HG03432 (cell line): ENCODE results near the gene ATG4D.

ENCODE experiments used
- ATAC-seq: cut with Tn5 transposase; IDR thresholded peaks from one replicate; pipeline ENCODE4 v1.9.1; 2021; ENCODE audit warnings: mild to moderate bottlenecking, moderate library complexity; ENCODE audit not compliant: unreplicated experiment

ATG4D gene

DNA sequence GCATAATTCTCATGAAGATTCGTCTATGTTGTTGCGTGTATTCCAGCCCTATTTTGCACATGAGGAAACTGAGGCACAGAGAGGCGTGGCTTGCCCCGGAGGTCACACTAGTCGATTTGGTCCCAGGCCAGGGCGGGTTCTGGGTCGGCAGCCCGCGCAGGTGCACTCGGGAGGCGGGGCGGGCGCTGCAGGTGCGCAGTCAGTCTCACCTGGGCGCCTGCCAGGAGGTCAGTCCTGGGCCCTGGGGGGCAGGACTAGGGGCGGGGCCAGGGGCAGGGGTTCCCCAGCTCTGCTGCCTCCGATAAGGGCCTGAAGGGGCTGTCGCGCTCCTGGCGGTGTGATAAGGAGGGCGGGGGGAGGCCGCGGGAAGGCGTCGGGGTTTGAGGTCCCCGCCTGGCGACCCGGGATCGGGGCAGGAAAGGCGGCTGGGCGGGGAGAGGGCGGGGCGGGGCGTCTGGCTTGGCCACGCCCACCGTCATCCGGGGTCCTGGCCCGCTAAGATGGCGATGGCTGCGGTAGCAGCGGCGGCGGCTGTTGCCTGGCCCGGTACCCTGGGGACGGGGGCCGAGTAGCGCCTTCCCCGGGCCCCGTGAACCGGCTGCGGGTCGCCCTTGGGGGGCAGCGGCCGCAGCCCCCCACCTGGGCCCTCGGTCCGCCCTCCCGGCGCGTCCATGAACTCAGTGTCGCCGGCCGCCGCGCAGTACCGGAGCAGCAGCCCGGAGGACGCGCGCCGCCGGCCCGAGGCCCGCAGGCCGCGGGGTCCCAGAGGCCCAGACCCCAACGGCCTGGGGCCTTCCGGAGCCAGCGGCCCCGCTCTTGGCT is at the start of gene ATG4D:
Gene ATG4D (plus strand): TSS at position 485 of the 822 bp plus-strand sequence. CDS start 187 bp downstream, at position 672.
- ATAC-seq = no peak

GRCh38 chr19:10497371-10497770 is 46.3 kb upstream of the ATG4D start:
- ATAC-seq = no peak

DNA sequence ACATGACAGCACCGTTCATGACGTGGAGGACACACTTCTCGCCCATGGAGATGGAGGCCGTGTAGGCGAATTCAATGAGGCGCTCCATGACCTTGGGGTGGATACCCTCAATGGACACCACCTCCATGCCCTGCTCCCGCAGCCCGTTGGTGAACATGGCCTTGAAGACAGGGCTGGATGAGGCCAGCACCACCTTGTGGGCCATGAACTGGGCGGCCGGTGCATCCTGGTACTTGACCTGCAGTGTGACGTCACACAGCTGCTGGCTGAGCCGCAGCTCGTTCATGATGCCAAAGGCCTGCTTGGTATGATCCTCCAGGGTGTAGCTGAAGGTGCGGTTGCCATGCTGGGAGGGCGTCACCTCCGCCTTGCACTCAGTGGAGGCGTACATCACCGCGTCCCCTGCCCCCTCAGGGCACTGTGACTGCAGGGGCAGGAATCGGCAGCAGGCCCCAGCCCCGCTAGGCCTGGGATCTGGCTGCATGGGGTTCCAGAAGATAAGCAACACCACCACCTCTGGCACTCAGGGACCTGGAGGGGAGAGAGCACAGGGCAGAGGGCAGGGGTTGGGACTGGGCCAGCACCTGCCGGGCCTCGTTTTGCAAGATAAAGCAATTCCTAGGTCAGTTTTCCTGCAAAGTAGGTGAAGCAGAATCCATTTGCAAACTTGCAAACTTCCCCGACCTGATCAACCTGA is 44.0 kb upstream of the ATG4D start:
- ATAC-seq = no peak

GRCh38 chr19:10500247-10500592 is 43.5 kb upstream of the ATG4D start:
- ATAC-seq = no peak

DNA sequence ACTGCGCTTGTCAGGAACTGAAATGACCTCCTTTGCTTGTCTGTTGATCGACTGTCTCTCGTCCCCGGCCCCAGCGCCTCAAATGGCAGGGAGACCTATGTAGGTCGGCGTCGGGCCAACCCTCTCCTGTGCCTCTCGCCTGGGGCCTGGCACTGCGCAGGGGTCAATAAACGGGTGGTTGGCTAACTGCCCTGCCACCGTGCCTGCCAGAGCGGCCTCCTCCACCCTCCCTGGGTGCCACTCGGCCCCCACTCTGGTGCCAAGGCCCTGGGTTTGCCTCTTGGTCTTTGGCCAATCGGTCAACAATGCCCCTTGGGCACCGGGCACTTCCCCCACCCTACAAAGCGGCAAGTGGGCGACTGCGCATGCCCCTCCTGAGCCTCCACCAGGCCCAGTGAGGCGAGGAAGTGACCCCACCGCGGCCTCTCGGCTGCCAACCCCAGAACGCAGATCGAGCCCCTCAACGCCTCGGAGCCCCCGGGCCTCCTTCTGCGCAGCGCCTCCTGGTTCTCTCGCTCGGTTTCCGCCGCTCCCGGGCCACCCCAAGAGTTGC is 41.7 kb upstream of the ATG4D start:
- peak; percentile 54 for ATAC-seq

DNA sequence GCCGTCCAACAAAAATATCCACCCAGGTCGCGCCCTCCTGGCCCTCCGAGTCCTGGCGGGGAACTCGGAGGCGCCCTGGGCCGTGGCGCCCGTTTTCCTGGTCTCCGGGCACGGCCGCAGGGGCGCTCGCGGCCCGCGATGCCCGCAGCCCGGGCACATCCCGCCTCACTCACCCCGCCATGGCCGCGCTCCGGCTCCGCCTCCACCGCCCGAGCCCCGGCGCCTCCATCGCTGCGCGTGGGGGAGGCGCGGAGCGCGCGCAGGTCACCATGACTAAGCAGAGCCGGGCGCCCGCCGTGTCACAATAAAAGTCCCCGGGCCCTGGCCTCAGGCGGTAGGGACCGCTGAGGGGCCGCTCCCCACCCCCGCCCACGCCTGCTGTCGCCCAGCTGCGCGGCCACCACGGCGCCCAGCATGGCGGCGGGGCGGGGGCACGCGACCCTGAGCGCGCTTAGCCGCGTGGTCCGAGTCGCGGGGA is 41.1 kb upstream of the ATG4D start:
- peak; percentile 79 for ATAC-seq

GRCh38 chr19:10503002-10503789 is 40.5 kb upstream of the ATG4D start, which contains the start of gene KEAP1:
TSS of gene KEAP1 (minus strand) at chr19:10503356. CDS start at chr19:10500033, 3,323 bp downstream.
- no peak for ATAC-seq

DNA sequence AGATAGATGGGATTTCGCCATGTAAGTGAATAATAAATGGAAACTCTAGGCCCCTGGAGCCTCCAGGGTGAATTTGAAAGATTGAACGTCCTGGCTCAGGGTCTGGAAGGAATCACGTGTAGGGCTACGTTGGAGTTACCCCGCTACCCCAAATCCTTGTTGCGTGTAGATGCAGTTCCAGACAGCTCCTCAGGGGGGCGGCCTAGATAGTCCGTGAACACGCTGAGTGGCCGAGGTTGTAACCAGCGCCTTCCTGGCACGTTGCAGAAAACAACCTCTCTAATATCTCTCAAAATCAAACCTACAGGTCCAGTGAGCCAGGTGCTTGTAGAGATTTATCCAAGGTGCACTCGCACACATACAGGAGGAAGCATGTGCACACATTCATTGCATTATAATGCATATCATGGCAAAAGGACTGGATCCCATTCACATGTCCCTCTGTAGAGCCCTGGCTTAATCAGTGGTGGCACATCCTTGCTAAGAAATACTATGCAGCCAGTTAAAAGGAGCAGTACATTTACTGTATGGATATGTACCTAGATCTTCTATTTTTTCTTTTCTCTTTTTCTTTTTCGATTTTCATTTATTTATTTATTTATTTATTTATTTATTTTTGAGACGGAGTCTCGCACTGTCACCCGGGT is 38.0 kb upstream of the ATG4D start:
- ATAC-seq = no peak

- ATAC-seq = no peak
Observed at GRCh38 chr19:10508036-10508435, 35.7 kb upstream of the ATG4D start.

- ATAC-seq = no peak
Observed at GRCh38 chr19:10508707-10509106, 35.0 kb upstream of the ATG4D start.

DNA sequence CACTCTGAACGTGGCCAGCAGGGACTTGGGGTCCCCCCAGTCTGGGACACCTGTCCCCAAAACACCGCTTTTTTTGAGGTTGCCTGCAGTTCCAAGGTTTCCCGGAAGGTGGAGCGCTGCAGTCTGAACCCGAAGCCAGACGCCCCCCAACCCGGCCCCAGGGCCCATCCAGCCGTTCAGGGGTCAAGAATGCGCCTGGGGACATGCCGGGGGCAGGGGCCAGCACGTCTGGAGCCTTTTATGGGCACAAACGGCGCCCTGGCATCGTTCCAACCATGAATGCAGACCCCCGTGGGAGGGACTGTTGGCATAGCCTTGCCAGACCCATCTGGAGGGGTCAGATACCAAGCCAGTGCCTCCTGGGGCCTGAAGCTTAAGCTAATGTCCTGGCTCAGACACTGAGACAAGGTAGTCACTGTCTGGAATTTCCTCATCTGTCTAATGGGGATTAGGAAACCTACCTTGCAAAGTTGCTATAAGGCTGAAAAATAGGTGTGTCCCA is 33.4 kb upstream of the ATG4D start:
- no peak for ATAC-seq

DNA sequence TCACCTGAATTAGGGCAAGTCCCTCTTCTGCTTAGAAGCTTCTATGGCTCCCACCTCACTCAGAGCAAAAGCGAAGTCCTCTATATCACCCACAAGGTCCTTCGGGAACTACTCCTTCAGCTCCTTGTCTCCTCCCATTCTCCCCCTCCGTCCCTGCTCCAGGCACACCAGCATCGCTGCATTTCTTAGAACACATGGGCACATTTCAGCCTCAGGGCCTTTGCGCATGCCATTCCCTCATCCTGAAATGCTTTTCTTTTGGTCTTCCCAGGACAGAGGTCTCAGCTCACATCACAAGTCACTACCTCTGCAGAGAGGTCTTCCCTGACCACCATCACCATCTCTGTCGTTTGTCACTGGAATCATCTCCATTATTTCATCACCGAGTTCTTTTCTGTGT is 30.5 kb upstream of the ATG4D start:
- ATAC-seq = no peak

DNA sequence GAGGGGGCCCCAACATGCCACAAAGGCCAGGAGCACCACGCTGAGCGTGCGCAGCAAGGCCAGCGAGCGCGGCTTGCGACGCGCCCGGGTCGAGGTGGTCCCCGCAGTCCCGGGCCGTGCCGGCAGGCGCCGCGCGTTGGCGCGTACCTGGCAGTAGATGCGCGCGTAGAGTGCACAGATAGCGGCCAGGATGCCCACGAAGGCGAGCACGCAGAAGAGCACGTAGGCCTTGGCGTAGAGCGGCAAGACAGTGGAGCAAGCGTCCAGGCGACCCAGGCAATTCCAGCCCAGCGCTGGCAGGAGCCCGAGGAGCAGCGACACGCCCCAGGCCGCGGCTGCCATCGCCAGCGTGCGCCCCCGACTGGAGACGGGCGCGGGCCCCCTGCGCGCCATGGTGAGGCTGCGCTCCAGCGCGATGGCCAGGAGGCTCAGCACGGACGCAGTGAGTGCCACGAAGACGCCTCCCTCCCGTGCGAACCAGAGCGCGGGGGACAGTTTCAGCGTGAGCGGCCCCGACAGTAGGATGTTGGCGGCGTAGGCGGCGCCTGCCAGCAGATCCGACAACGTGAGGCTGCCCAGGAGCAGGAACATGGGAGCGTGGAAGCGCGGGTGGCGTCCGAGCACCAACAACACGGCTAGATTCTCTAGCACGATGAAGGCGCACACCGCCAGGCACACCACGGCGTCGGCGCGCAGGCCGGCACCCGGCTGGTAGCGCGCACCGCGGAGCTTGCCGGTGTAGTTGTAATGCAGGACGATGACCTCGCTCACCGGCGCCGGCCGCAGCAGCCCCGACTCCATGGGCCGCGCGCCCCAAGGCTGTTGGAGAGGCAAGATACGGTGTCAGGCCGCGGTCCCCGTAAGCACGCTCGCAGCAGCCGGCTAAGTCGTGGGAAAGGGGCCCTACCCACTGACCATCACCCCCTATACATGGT is 29.2 kb upstream of the ATG4D start:
- no peak for ATAC-seq

DNA sequence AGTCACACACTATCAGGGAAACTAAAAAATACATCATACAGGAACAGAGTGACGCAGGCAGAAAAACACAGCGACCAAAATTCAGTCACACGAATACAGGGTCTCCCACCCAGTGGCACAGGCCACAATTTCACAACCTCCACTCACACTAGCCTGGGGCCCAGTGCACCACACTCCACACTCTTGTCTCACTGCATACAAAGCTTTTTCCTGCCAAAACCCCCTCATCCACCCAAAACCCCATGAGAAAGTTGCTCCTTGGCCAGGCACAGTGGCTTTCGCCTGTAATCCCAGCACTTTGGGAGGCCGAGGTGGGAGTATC is 27.7 kb upstream of the ATG4D start:
- ATAC-seq = no peak

DNA sequence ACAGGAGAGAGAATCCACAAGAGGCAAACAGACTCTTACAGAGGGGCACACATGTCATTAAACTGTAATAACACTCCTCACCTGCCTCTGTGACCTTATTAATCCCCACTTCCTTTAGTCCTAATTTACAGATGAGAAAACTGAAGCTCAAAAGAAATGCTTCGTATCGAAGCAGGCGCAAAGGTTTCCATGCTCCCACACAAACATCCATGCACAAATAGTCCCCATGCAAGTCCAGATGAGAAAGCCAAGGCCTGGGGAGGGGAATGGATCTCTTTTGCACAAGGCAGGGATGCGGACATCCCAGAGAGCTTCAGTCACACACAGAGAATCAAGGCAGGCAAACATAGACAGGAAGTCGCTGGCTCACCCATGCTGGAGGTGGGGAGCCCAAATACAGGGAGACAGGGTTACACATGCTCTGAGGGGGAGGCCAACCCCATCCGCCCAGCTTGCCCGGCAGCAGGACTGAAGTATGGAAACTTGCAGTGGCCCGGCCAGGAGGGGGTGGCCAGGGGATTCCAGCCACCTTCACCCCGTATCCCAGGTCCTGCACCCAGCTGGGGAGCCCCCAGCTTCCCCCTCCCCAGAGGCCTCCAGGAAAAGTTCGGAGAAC is 26.9 kb upstream of the ATG4D start:
- no peak for ATAC-seq

DNA sequence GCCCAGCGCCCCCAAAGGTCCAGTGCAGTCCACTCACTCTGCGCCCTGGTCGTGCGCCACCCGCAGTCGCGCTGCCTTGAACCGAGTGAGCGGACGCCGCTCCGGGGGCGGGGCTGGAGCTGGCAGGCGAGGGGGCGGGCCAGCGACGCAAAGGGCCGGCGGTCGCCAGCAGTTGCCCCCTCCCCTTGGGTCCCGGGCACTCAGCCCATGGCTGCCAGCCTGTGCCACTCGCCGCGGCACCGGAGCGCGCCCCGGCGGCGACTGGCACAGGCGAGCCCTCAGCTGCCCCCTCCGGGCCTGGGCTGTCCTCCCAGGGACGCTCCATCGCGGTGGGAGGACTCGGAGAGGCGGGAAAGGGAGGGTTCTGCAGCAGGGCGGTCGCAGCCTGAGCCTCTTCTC is 26.3 kb upstream of the ATG4D start, which contains the start of gene S1PR5:
Gene S1PR5 (minus strand): TSS at position 87 of the 399 bp plus-strand sequence. CDS start 2,436 bp downstream, outside the sequence.
- no peak for ATAC-seq

GRCh38 chr19:10517760-10518443 is 25.8 kb upstream of the ATG4D start:
- ATAC-seq = no peak
